ENCODE results near the gene KCNMB2.

DNA sequence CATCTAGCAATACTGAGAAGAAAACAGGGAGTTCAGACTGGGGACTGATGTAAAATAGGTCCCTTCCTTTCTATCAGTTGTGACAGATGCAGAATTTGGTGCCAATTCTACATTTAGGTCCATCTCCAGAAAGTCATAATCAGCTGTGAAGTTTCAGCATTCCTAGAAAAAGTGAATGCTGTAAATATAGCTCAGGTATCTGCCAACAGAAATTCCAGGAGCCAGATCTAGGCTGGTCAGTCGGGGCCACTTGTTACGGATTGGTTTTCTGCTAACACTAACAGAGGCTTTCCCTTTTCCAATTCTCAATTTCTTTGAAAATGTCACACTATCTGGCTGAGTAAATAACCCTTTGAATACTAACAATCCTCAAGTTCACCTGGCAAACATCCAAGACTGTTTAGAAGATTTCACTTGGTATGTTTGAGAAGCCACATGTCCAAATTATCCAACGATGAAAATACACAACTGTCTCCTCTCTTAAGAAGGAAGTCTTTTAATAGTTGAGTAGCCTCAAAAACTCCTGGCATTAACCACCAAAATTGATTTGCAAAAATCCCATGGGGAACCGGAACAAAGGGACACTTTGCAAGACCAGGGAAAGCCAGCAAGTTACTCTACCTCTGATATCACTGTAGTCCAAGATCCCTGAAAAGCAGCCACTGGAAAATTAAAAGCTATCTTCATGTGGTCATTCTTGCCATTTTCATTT lies 313.1 kb downstream of the KCNMB2 start:
- TF ChIP-seq, protein P1, sequence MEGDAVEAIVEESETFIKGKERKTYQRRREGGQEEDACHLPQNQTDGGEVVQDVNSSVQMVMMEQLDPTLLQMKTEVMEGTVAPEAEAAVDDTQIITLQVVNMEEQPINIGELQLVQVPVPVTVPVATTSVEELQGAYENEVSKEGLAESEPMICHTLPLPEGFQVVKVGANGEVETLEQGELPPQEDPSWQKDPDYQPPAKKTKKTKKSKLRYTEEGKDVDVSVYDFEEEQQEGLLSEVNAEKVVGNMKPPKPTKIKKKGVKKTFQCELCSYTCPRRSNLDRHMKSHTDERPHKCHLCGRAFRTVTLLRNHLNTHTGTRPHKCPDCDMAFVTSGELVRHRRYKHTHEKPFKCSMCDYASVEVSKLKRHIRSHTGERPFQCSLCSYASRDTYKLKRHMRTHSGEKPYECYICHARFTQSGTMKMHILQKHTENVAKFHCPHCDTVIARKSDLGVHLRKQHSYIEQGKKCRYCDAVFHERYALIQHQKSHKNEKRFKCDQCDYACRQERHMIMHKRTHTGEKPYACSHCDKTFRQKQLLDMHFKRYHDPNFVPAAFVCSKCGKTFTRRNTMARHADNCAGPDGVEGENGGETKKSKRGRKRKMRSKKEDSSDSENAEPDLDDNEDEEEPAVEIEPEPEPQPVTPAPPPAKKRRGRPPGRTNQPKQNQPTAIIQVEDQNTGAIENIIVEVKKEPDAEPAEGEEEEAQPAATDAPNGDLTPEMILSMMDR (IDR thresholded peaks at IDR 0.05): no peak
- TF ChIP-seq POLR2AphosphoS5 (IDR thresholded peaks at IDR 0.05) (no peak), POLR2A (IDR thresholded peaks at IDR 0.05) (no peak)

All from transverse colon (tissue), 4 donors.